OCI-LY7 (cell line): ENCODE measurements around the gene NCOA7. TPM values are rescaled to one million over a fixed set of nuclear protein-coding genes. Genes with fewer than 3 reads are reported as not detected.
A peak's percentile ranks its signal among the peaks of the same experiment; 100 is the strongest.

ENCODE experiments used
- BruUV-seq: library from RNA; stranded (reverse); fragments of 400-500 nt; replicated peaks from 2 replicates; lab custom pipeline; 2021; lab: Mats Ljungman, UMichigan
- CTCF ChIA-PET: fragments of 300-600 bp; sonication (Branson Sonifier 250); formaldehyde crosslinking; loops from one replicate; lab custom pipeline; 2022; ENCODE audit warnings: antibody characterized with exemption; ENCODE audit not compliant: unreplicated experiment; lab: Charles Lee
- POLR2A ChIA-PET: fragments of 300-600 bp; sonication (Branson Sonifier 250); formaldehyde crosslinking; loops from one replicate; lab custom pipeline; 2022; ENCODE audit warnings: antibody characterized with exemption; lab: Charles Lee
- DNase-seq: peaks from one replicate; pipeline ENCODE4 v3.0.0-alpha.2; 2015; ENCODE audit warnings: low spot score
- H2AFZ ChIP-seq: fragments of 200-600 bp; sonication (generic), shearing (Covaris generic); 2 replicates; pipeline ENCODE4 v1.6.1; 2014; ENCODE audit warnings: mild to moderate bottlenecking, antibody characterized with exemption, low read length, moderate library complexity
- H3K27ac ChIP-seq: fragments of 200-600 bp; sonication (generic); 2 replicates; pipeline ENCODE4 v1.5.1; 2014; ENCODE audit warnings: mixed run types, low read depth, mild to moderate bottlenecking, moderate library complexity, low read length, inconsistent platforms; ENCODE audit not compliant: poor library complexity, severe bottlenecking
- H3K36me3 ChIP-seq: fragments of 200-600 bp; sonication (generic); 2 replicates; pipeline ENCODE4 v1.6.1; 2014; ENCODE audit warnings: mild to moderate bottlenecking, antibody characterized with exemption, low read length, moderate library complexity, mixed read lengths; ENCODE audit not compliant: insufficient read depth
- H3K4me1 ChIP-seq: fragments of 200-600 bp; sonication (generic); 2 replicates; pipeline ENCODE4 v1.5.1; 2014; ENCODE audit warnings: mild to moderate bottlenecking, low read length; ENCODE audit not compliant: insufficient read depth, poor library complexity, severe bottlenecking
- H3K4me2 ChIP-seq: fragments of 200-600 bp; sonication (generic); 2 replicates; pipeline ENCODE4 v1.6.1; 2014; ENCODE audit warnings: mild to moderate bottlenecking, low read length
- H3K4me3 ChIP-seq: fragments of 200-600 bp; sonication (generic); 2 replicates; pipeline ENCODE4 v1.5.1; 2014; ENCODE audit warnings: mild to moderate bottlenecking, low read depth, low read length; ENCODE audit not compliant: poor library complexity, severe bottlenecking
- H3K79me2 ChIP-seq: fragments of 200-600 bp; sonication (generic); 2 replicates; pipeline ENCODE4 v1.6.1; 2016; ENCODE audit warnings: low read depth, mild to moderate bottlenecking, low read length, moderate library complexity, mixed read lengths; ENCODE audit not compliant: insufficient read depth
- H3K9me2 ChIP-seq: fragments of 200-600 bp; sonication (generic); 2 replicates; pipeline ENCODE4 v1.6.1; 2016; ENCODE audit warnings: mild to moderate bottlenecking, low read length, mixed read lengths; ENCODE audit not compliant: insufficient read depth
- H3K9me3 ChIP-seq: fragments of 200-600 bp; sonication (generic); 2 replicates; pipeline ENCODE4 v1.6.1; 2014; ENCODE audit warnings: mild to moderate bottlenecking, mixed run types, low read length, mixed read lengths
- H4K20me1 ChIP-seq: fragments of 200-600 bp; sonication (generic); 2 replicates; pipeline ENCODE4 v1.6.1; 2014; ENCODE audit warnings: mild to moderate bottlenecking, antibody characterized with exemption, low read length, moderate library complexity, mixed read lengths; ENCODE audit not compliant: insufficient read depth
- CTCF ChIP-seq: fragments of 200-600 bp; sonication (generic); conservative IDR thresholded peaks from 2 replicates; pipeline ENCODE4 v1.5.1; 2014; ENCODE audit warnings: mild to moderate bottlenecking, antibody characterized with exemption, low read length, moderate library complexity, mixed read lengths
- EZH2phosphoT487 ChIP-seq: fragments of 200-600 bp; sonication (generic); IDR thresholded peaks from 2 replicates; pipeline ENCODE4 v1.6.1; 2018; ENCODE audit warnings: low read depth, borderline replicate concordance, mild to moderate bottlenecking, mixed run types, antibody characterized with exemption, low read length, moderate library complexity, mixed read lengths
- intact Hi-C: fragments of 100-400 bp; cut with micrococcal nuclease; formaldehyde crosslinking; loops from one replicate; pipeline ENCODE4 v1.10.0; 2022; ENCODE audit not compliant: unreplicated experiment
- total RNA-seq, 2 experiments: library from RNA; depleted of rRNA in 1 of 2; stranded (reverse); fragments of >200 nt in 1 of 2; shearing (Covaris generic) in 1 of 2; gene quantifications; 2 replicates each; pipeline ENCODE4 v1.2.3, GENCODE V29; 2014 to 2022

NCOA7 gene
- total RNA-seq, 2 experiments from 2014 or later = 14.8 to 52.2 TPM

DNA sequence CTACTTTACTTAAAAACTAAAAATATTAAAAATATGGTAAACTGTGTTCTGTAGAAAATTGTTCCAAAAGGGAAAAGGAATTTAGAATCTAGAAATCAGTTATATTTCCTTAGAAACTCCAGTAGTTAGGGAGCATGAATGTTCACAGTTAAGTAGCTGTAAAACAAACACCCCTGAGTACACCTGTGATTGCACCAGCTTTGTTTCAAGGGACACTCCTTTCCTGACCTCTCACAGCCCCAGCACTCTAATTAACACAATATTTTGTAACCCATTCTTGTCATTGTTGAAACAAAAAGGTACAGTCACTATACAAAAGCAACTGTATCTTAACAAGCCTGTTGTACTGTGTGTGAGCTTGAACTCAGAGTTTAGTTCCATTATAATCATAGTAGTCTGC, 72.3 kb downstream of the NCOA7 start:
- TF ChIP-seq EZH2phosphoT487 (no peak), CTCF (no peak)
- Histone ChIP-seq H4K20me1 (no peaks in the 10 kb centered on the region), H3K4me1 (no peaks in the 10 kb centered on the region), H3K9me3 (no peaks in the 10 kb centered on the region), H3K36me3 (peaks cover 6% of the 10 kb centered on the region; the same call in 1 of the 2 replicates), H2AFZ (no peak overlapping the region), H3K9me2 (no peaks in the 10 kb centered on the region), H3K4me3 (no peak overlapping the region), H3K4me2 (no peak overlapping the region), H3K79me2 (no peaks in the 10 kb centered on the region), H3K27ac (no peak overlapping the region)
- intact Hi-C loops = no loop called here
- BruUV-seq = no TSS peak
- no peak for DNase-seq
- CTCF ChIA-PET = no interaction called here
- POLR2A ChIA-PET = no interaction called here

DNA sequence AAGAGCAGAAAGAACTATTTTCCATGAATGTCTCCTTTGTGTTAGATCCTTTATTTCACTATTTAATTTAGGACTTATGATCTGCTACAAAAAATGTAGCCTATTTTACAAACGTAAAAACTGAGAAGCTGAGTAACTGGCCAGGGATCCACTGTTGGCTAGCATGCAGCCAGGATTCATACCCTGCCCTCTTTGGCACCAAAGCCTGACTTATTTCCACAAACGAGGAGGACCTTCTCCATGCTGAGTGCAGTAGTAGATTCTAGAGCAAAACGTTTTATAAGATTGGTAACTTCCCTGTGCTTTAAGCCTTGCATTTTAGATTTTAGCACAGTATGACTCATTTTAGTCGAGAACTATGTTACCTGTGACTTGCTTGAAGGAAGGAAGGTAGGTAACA, 74.3 kb downstream of the NCOA7 start:
- TF ChIP-seq EZH2phosphoT487 = no peak

DNA sequence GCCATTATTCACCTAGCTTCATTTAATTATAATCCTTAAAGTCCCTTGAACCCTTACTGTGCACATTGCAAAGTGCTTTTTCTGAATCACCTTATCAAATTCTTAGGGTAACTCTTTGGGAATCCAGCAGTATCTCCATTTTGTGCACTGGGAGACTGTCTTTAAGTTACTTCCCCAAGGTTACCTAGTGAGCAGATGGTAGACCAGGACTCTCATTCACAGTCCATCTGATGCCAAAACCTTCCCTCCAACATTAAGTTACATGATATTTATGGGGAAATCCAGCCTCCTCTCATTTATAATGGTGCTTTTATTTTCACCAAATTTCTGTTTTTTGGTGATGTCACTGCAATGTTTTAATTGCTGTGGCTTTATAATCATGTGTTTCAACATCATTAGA, 75.7 kb downstream of the NCOA7 start:
- H3K9me3 ChIP-seq = no peaks in the 10 kb centered on the region
- H2AFZ ChIP-seq = no peak overlapping the region
- POLR2A ChIA-PET = no interaction called here
- peaks cover 15% of the 10 kb centered on the region; the same call in 1 of the 2 replicates for H3K36me3 ChIP-seq
- no peaks in the 10 kb centered on the region for H3K79me2 ChIP-seq
- BruUV-seq = TSS peak; percentile 52
- peaks cover 6% of the 10 kb centered on the region for H3K4me1 ChIP-seq
- H3K4me3 ChIP-seq = no peak overlapping the region
- CTCF ChIA-PET = no interaction called here
- no peaks in the 10 kb centered on the region for H3K9me2 ChIP-seq
- no peak overlapping the region for H3K27ac ChIP-seq
- intact Hi-C loops = no loop called here
- TF ChIP-seq EZH2phosphoT487 (no peak), CTCF (no peak)
- no peaks in the 10 kb centered on the region for H4K20me1 ChIP-seq
- H3K4me2 ChIP-seq = no peak overlapping the region
- DNase-seq = no peak

More for the DNA sequence above, 74.3 kb downstream of the NCOA7 start:
- no peaks in the 10 kb centered on the region for H3K4me1 ChIP-seq
- no peak overlapping the region for H3K27ac ChIP-seq
- H3K9me3 ChIP-seq = no peaks in the 10 kb centered on the region
- peaks cover 15% of the 10 kb centered on the region; the same call in 1 of the 2 replicates for H3K36me3 ChIP-seq
- H3K4me2 ChIP-seq = no peak overlapping the region
- CTCF ChIA-PET = no interaction called here
- POLR2A ChIA-PET = no interaction called here
- H3K9me2 ChIP-seq = no peaks in the 10 kb centered on the region
- DNase-seq = no peak
- no peak overlapping the region for H2AFZ ChIP-seq
- H4K20me1 ChIP-seq = no peaks in the 10 kb centered on the region
- no peaks in the 10 kb centered on the region for H3K79me2 ChIP-seq
- no TSS peak for BruUV-seq
- no peak overlapping the region for H3K4me3 ChIP-seq
- intact Hi-C loops = no loop called here
